Testis (tissue), 3 donors: ENCODE data around the gene ZNF423. TPM values are rescaled to one million over a fixed set of nuclear protein-coding genes. Genes with fewer than 3 reads are reported as not detected.

Source experiments
- DNase-seq: peaks from one replicate; pipeline ENCODE4 v3.0.0-alpha.2; 2019
- H3K27ac ChIP-seq, 2 donors: fragments of 200-600 bp; sonication (generic); one replicate each; pipeline ENCODE4 v1.5.1; 2019
- H3K27me3 ChIP-seq: fragments of 200-600 bp; sonication (generic); one replicate; pipeline ENCODE4 v1.5.1; 2019
- H3K36me3 ChIP-seq: fragments of 200-600 bp; sonication (generic); one replicate; pipeline ENCODE4 v1.5.1; 2017; ENCODE audit warnings: low read depth; ENCODE audit errors: missing control alignments
- H3K4me1 ChIP-seq: fragments of 200-600 bp; sonication (generic); one replicate; pipeline ENCODE4 v1.5.1; 2019
- H3K4me3 ChIP-seq, 2 donors: fragments of 200-600 bp; sonication (generic); one replicate each; pipeline ENCODE4 v1.5.1; 2017 to 2019
- H3K9me3 ChIP-seq: fragments of 200-600 bp; sonication (generic); one replicate; pipeline ENCODE4 v1.5.1; 2017
- POLR2A ChIP-seq: fragments of 450-650 bp; IDR thresholded peaks from one replicate; pipeline ENCODE4 v1.6.1; 2017; ENCODE audit warnings: antibody characterized with exemption, mild to moderate bottlenecking, moderate library complexity
- WGBS, 2 donors: methylation state at CpG; one replicate each; pipeline ENCODE4 v1.1.5; 2018; 5-methylcytosine and 5-hydroxymethylcytosine counted together
- intact Hi-C: fragments of 100-400 bp; cut with DNase I; formaldehyde crosslinking; loops from one replicate; pipeline ENCODE4 v1.15.1; 2023; ENCODE audit warnings: low total_unique reads
- polyA plus RNA-seq: library from polyadenylated mRNA; stranded (reverse); fragments of 350-450 nt; fragmentation: Illumina TruSeq; extraction: RNeasy Lipid Tissue Mini Kit (QIAGEN cat#74804); gene quantifications from one replicate; pipeline ENCODE4 v1.2.3, GENCODE V29; 2014; ENCODE audit warnings: low read depth, low replicate concordance; ENCODE audit not compliant: insufficient read depth
- total RNA-seq, 2 donors: library from RNA; depleted of rRNA; stranded (reverse); fragments of >200 nt; gene quantifications; one replicate each; pipeline ENCODE4 v1.2.3, GENCODE V29; 2016
- TF ChIP-seq, protein P1 (sequence below), 3 experiments: fragments of 450-650 bp in 2 of 3; fragments of 200-600 bp in 1 of 3; sonication (generic) in 1 of 3; IDR thresholded peaks; one replicate each; pipeline ENCODE4 v1.5.1; 2016 to 2019; ENCODE audit warnings: antibody characterized with exemption in 3 of 3, mild to moderate bottlenecking in 2 of 3, moderate library complexity in 1 of 3

Gene ZNF423
- total and polyA plus RNA-seq, 3 donors from 2014 or later = 8.9 to 19.0 (median 12.1) TPM

DNA sequence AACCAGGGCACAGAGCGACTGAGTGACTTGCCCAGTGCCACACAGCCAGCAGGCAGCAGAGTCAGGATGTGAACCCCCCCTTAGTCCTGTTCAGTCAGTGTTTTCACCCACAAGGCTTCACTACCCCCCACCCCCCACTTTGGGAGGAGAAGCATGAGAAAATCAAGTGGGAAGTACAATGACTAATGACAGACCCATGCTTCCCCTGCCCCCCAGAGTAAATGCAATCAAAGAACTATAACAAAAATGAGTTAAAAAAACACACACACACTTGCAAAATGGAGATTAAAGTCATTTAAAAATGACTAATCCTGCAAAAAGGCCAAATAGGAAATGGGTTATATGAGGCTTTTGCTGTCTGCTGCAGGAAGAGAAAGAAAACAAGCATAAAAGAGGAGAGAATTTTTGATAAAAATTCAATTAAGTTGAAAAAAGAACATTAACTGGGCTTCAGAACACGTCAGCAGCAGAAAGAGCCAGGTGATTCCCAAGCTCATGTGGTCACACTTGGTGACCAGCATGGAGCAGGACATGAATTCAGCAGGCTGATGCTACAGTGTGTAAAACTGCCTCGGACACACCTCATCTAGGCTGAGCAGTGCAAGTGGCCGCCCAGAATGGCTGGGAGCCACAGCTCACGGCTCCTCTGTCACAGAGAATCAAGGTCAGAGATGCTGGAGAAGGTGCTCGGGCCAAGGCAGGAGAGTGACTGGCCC is 212.3 kb downstream of the ZNF423 start:
- 50 to 61% methylated on average over 6 of the region's 6 CpGs for WGBS, 2 donors
- Histone ChIP-seq H3K36me3 (no peaks in the 10 kb centered on the region), H3K9me3 (no peaks in the 10 kb centered on the region), H3K27me3 (no peaks in the 10 kb centered on the region), H3K4me3 (no peak overlapping the region), H3K4me1 (peaks cover 27% of the 10 kb centered on the region), H3K27ac (no peak overlapping the region)
- intact Hi-C loops = no loop called here
- DNase-seq = no peak
- TF ChIP-seq, protein P1, sequence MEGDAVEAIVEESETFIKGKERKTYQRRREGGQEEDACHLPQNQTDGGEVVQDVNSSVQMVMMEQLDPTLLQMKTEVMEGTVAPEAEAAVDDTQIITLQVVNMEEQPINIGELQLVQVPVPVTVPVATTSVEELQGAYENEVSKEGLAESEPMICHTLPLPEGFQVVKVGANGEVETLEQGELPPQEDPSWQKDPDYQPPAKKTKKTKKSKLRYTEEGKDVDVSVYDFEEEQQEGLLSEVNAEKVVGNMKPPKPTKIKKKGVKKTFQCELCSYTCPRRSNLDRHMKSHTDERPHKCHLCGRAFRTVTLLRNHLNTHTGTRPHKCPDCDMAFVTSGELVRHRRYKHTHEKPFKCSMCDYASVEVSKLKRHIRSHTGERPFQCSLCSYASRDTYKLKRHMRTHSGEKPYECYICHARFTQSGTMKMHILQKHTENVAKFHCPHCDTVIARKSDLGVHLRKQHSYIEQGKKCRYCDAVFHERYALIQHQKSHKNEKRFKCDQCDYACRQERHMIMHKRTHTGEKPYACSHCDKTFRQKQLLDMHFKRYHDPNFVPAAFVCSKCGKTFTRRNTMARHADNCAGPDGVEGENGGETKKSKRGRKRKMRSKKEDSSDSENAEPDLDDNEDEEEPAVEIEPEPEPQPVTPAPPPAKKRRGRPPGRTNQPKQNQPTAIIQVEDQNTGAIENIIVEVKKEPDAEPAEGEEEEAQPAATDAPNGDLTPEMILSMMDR (IDR thresholded peaks at IDR 0.05) = no peak
- TF ChIP-seq POLR2A = no peak

DNA sequence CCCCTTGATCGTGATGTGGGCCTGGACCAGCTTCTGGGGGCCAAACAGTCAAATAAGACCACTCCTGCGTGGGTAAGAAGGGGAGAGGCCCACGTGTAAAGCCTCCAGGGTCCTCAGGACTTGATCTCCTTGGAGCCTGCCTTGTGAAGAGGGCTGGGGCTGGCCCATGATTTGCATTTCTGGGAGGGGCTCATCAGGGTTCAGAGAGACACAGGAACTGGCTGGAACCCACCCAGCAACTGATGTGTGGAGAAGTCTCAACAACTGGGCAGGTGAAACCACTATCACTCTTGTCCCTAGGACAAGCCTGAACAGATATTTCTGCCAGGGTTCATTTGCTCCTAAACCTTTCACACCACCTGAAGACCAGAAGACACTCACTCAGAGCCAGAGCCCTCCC is 214.7 kb downstream of the ZNF423 start:
- TF ChIP-seq, protein P1 (IDR thresholded peaks at IDR 0.05) = no peak
- TF ChIP-seq POLR2A = no peak
- WGBS, 2 donors = 66 to 90% methylated on average over 2 to 3 of the region's 3 CpGs
- Histone ChIP-seq H3K4me3 (no peak overlapping the region), H3K4me1 (peaks cover 31% of the 10 kb centered on the region), H3K36me3 (no peaks in the 10 kb centered on the region), H3K27ac (no peak overlapping the region), H3K9me3 (no peaks in the 10 kb centered on the region), H3K27me3 (no peaks in the 10 kb centered on the region)
- DNase-seq = no peak
- intact Hi-C loops = no loop called here

GRCh38 chr16:49640581-49640980 is 215.3 kb downstream of the ZNF423 start:
- DNase-seq = no peak
- H3K36me3 ChIP-seq = no peaks in the 10 kb centered on the region
- H3K9me3 ChIP-seq = no peaks in the 10 kb centered on the region
- H3K27ac ChIP-seq = no peak overlapping the region
- no peak for TF ChIP-seq POLR2A
- TF ChIP-seq, protein P1 (IDR thresholded peaks at IDR 0.05) = no peak
- H3K4me1 ChIP-seq = peaks cover 31% of the 10 kb centered on the region
- WGBS, 2 donors = 33 to 60% methylated on average over 3 to 14 of the region's 15 CpGs
- intact Hi-C loops = no loop called here
- H3K27me3 ChIP-seq = no peaks in the 10 kb centered on the region
- H3K4me3 ChIP-seq = no peak overlapping the region

GRCh38 chr16:49639739-49640431 is 216.0 kb downstream of the ZNF423 start:
- TF ChIP-seq POLR2A = no peak
- TF ChIP-seq, protein P1 (IDR thresholded peaks at IDR 0.05) = no peak
- intact Hi-C loops = no loop called here
- no peaks in the 10 kb centered on the region for H3K27me3 ChIP-seq
- no peak overlapping the region for H3K4me3 ChIP-seq
- peak; percentile 61 for DNase-seq
- H3K27ac ChIP-seq = peak overlapping the region in 1 of 2 donors; percentile 24
- H3K36me3 ChIP-seq = no peaks in the 10 kb centered on the region
- 22 to 26% methylated on average over 22 of the region's 22 CpGs for WGBS, 2 donors
- H3K9me3 ChIP-seq = no peaks in the 10 kb centered on the region
- H3K4me1 ChIP-seq = peaks cover 31% of the 10 kb centered on the region
